ENCODE data around the gene JDP2.

DNA sequence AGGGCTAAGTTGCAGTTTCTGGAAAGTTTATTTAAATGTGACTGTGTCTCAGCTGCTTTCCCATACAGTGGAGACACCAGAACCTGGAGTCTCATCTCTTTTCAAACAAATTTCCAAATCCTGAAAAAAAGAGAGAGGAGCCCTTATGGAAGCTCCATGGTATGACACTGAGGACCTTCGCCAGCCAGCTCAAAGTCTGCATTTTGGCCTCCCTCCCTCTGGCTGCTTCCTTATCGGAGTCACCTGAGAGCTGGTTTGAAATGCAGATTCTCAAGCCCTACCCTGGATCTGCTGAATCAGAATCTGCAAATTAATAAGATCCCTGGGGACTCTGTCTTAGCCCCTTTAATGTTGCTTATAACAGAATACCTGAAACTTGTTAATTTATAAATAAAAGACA, 21.7 kb upstream of the JDP2 start:
- TF ChIP-seq TARDBP (IDR thresholded peaks at IDR 0.05) (no peak), SP1 (IDR thresholded peaks at IDR 0.05) (no peak), FOXK2 (IDR thresholded peaks at IDR 0.05) (no peak), PKNOX1 (IDR thresholded peaks at IDR 0.05) (no peak), BHLHE40 (IDR thresholded peaks at IDR 0.05; ENCODE audit: borderline replicate concordance) (no peak), L3MBTL2 (conservative IDR thresholded peaks at IDR 0.05) (no peak), SUZ12 (IDR thresholded peaks at IDR 0.05) (no peak), FOXA1 (IDR thresholded peaks at IDR 0.05) (no peak), FOXM1 (IDR thresholded peaks at IDR 0.05; ENCODE audit: borderline replicate concordance) (no peak), HDGF (IDR thresholded peaks at IDR 0.05; ENCODE audit: borderline replicate concordance) (no peak), ZNF384 (IDR thresholded peaks at IDR 0.05) (no peak), ARNT (IDR thresholded peaks at IDR 0.05) (no peak)

Measured in HEK293T (cell line).